Stimulated activated naive CD4-positive, alpha-beta T cell treated with Interleukin-2 at 50 U/mL for 16 hours (primary cell): ENCODE measurements around the gene ZBTB8OS.

ENCODE experiments used
- DNase-seq: peaks from one replicate; lab custom pipeline; 2025; lab: John Stamatoyannopoulos, UW

Gene ZBTB8OS

DNA sequence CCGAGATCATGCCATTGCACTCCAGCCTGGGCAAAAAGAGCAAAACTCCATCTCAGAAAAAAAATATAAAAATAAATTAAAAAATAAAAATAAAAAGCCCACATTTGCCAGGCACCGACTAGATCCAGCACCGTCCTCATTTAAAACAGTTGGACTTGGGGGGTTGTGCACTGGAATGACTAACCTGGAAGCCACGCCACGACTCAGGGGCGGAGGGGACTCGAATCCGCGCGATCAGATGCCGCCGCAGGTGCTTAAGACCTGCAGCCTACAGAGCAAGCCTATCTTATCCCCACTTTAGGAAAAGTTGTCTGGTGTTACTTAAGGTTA, 38.5 kb downstream of the ZBTB8OS start:
- no peak for DNase-seq

DNA sequence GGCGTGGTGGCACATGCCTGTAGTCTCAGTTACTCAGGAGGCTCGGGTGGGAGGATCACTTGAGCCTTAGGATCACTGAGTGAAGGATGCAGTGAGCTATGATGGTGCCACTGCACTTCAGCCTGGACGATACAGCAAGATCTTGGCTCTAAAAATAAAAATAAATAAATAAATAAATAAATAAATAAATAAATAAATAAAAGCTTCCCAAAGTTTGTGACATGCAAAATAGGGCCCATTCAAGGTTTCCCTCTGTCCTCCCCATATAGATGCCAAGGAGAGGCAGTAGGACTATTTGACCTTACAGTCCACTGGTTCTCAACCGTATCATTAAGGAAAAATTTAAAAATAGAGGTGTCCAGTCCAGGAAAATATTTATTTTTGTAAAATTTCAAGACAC, 41.2 kb downstream of the ZBTB8OS start:
- DNase-seq = no peak

DNA sequence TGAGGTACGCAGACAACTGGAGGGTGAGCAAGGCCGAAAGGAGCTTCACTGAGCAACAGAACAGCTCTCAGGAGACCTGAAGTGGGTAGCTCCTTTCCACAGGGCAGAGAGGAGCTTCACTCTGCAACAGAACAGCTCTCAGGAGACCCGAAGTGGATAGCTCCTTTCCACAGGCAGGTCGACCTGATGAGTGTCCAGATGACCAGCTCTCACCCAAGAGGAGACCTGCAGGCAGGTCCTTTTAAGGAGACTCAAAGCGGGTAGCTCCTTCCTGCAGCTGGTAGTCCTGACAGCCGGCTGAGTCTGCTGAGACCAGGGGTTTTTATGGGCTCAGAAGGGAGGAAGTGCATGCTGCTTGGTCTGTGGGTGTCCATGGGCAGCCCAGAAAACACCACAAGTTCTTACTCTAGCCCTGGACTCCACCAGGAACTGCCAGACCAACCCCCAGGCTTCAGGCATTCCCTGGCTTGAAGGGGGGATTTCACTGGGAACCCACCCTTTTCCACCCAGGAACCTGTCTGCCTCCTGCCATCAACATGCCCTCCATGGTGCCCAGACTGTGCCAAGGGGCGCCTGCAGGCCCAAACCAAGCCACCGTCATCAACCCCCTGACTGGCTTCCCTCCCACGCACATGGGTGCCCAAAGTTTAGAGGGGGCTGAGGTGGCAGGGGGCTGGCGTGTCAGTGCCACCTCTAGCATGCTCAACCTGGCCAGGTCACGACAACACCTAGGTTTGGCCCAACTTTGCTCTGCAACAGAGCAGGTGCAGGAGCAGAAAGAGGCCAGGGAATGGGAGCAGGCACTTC, 43.6 kb downstream of the ZBTB8OS start:
- no peak for DNase-seq

DNA sequence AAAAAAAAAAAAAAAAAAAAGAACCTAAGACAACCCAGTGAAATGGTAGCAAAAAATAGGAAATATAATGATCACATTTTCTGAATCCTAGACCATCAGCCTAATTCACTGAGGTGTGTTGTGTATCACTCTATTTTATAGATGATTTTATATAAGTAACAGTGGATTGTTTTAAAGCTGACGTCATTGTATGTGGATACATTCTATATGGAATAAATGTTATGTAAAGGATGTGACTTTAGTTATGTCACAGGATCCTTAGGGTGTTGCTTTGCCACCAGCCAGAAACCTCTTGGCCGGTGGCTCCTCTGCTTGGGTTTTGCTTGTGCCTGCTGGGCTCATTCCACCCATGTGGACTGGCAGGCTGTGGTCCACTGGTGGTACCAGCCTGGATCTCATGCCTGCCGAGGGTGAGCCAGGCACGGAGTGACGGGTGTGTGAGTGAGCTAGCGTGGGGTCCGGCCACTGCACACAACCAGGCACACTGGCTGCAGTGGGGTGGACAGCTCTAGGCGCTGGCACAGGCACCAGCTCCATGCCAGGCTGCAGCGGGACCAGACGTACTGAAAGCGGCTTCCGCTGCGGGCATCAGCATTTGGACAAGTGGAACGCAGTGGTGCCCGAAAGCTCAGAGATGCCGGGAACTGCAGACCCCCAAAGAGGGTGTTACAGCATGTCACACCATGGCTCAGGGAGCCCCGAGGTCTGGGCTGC, 44.5 kb downstream of the ZBTB8OS start:
- DNase-seq = no peak

DNA sequence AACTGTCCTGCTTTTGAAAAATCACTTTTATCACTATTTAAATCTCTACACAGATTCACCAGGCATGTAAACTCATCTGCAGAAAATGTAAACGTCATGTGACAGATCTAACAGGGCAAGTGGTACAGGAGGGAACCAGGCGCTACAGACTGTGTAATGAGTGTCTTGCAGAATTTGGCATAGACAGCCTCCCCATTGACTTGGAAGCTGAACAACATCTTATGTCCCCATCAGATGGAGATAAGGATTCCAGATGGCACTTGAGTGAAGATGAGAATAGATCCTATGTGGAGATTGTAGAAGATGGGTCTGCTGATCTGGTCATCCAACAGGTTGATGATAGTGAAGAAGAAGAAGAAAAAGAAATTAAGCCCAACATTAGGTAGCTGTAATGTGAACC, 50.3 kb downstream of the ZBTB8OS start:
- no peak for DNase-seq

DNA sequence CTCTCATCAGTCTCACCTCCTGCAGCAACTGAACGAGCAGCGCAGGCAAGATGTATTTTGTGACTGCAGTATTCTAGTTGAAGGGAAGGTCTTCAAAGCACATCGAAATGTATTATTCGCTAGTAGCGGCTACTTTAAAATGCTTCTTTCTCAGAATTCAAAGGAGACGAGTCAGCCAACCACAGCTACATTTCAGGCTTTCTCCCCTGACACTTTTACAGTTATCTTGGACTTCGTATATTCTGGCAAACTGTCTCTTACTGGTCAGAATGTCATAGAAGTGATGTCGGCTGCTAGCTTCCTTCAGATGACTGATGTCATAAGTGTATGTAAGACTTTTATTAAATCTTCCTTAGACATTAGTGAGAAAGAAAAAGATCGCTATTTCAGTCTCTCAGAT, 57.4 kb downstream of the ZBTB8OS start:
- no peak for DNase-seq

DNA sequence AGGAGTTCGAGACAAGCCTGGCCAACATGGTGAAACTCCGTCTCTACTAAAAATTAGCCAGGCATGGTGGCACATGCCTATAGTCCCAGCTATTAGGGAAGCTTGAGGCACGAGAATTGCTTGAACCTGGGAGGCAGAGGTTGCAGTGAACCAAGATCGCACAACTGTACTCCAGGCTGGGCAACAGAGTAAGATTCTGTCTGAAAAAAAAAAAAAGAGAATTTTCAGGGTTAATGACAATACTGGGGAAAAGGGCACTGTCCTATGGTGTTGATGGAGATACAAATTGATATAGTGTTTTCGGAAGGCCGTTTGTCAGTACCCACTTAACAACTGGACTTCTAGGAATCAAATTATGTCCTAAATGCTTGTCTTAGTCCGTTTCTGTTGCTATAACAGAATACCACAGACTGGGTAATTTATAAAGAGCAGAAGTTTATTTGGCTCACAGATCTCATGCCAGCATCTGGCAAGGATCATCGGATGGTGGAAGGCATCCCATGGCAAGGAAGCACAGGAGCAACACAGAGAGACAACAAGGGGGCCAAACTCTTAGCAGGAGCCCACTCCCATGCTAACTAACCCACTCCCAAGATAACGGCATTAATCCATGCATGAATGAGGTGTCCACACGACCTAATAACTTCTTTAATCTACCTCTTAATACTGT, 69.9 kb downstream of the ZBTB8OS start:
- DNase-seq = no peak
